ENCODE results near the gene ACSM4. TPM values are rescaled to one million over a fixed set of nuclear protein-coding genes. Genes with fewer than 3 reads are reported as not detected.

The ACSM4 gene
- total and polyA plus RNA-seq, 4 donors, result not detected

GRCh38 chr12:7339675-7340074 lies 35.8 kb downstream of the ACSM4 start:
- Histone ChIP-seq H3K9me3 (ENCODE audit: control insufficient read depth in 4 of 4, insufficient read depth in 3 of 4, low read length in 3 of 4) (peaks cover 0 to 8% (median 2%) of the 10 kb centered on the region in 4 donors), H3K36me3 (ENCODE audit: control insufficient read depth in 4 of 4, insufficient read depth in 4 of 4, low read length in 4 of 4) (no peaks in the 10 kb centered on the region), H3K9ac (ENCODE audit: insufficient read depth in 1 of 2, low read length in 2 of 2) (no peak overlapping the region), H3K4me3 (no peak overlapping the region), H3K27me3 (ENCODE audit: control insufficient read depth in 3 of 3, insufficient read depth in 3 of 3, low read length in 2 of 3) (no peaks in the 10 kb centered on the region), H3K4me1 (ENCODE audit: control insufficient read depth in 5 of 5, insufficient read depth in 5 of 5, low read length in 5 of 5) (no peaks in the 10 kb centered on the region), H3K27ac (ENCODE audit: low read depth in 1 of 2, low read length in 1 of 2) (no peak overlapping the region)
- TF ChIP-seq, protein P1, sequence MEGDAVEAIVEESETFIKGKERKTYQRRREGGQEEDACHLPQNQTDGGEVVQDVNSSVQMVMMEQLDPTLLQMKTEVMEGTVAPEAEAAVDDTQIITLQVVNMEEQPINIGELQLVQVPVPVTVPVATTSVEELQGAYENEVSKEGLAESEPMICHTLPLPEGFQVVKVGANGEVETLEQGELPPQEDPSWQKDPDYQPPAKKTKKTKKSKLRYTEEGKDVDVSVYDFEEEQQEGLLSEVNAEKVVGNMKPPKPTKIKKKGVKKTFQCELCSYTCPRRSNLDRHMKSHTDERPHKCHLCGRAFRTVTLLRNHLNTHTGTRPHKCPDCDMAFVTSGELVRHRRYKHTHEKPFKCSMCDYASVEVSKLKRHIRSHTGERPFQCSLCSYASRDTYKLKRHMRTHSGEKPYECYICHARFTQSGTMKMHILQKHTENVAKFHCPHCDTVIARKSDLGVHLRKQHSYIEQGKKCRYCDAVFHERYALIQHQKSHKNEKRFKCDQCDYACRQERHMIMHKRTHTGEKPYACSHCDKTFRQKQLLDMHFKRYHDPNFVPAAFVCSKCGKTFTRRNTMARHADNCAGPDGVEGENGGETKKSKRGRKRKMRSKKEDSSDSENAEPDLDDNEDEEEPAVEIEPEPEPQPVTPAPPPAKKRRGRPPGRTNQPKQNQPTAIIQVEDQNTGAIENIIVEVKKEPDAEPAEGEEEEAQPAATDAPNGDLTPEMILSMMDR (IDR thresholded peaks at IDR 0.05; ENCODE audit: control extremely low read depth, extremely low read depth), result no peak
- DNase-seq (no peak), ATAC-seq (ENCODE audit: insufficient read depth, low FRiP score) (no peak)
- 74 to 79% methylated on average over 1 of the region's 1 CpG for WGBS, 2 donors

GRCh38 chr12:7344833-7345606 lies 41.1 kb downstream of the ACSM4 start:
- Histone ChIP-seq H3K4me1 (ENCODE audit: control insufficient read depth in 5 of 5, insufficient read depth in 5 of 5, low read length in 5 of 5) (no peaks in the 10 kb centered on the region), H3K9me3 (ENCODE audit: control insufficient read depth in 4 of 4, insufficient read depth in 3 of 4, low read length in 3 of 4) (peaks cover 0 to 11% (median 6%) of the 10 kb centered on the region in 4 donors), H3K36me3 (ENCODE audit: control insufficient read depth in 4 of 4, insufficient read depth in 4 of 4, low read length in 4 of 4) (no peaks in the 10 kb centered on the region), H3K27ac (ENCODE audit: low read depth in 1 of 2, low read length in 1 of 2) (no peak overlapping the region), H3K4me3 (no peak overlapping the region), H3K9ac (ENCODE audit: insufficient read depth in 1 of 2, low read length in 2 of 2) (no peak overlapping the region), H3K27me3 (ENCODE audit: control insufficient read depth in 3 of 3, insufficient read depth in 3 of 3, low read length in 2 of 3) (no peaks in the 10 kb centered on the region)
- DNase-seq, result no peak
- ATAC-seq (ENCODE audit: insufficient read depth, low FRiP score), result no peak
- TF ChIP-seq, protein P1 (IDR thresholded peaks at IDR 0.05; ENCODE audit: control extremely low read depth, extremely low read depth), result no peak

- H3K9me3 ChIP-seq (ENCODE audit: control insufficient read depth in 4 of 4, insufficient read depth in 3 of 4, low read length in 3 of 4), result peaks cover 0 to 11% (median 6%) of the 10 kb centered on the region in 4 donors
- no peaks in the 10 kb centered on the region for H3K4me1 ChIP-seq (ENCODE audit: control insufficient read depth in 5 of 5, insufficient read depth in 5 of 5, low read length in 5 of 5)
- no peak overlapping the region for H3K4me3 ChIP-seq
- ATAC-seq (ENCODE audit: insufficient read depth, low FRiP score) (no peak), DNase-seq (peak in 1 of 3 donors; percentile 6)
- TF ChIP-seq, protein P1 (IDR thresholded peaks at IDR 0.05; ENCODE audit: control extremely low read depth, extremely low read depth), result no peak
- H3K9ac ChIP-seq (ENCODE audit: insufficient read depth in 1 of 2, low read length in 2 of 2), result no peak overlapping the region
- no peaks in the 10 kb centered on the region for H3K27me3 ChIP-seq (ENCODE audit: control insufficient read depth in 3 of 3, insufficient read depth in 3 of 3, low read length in 2 of 3)
- WGBS, 2 donors, result 49 to 72% methylated on average over 6 of the region's 6 CpGs
- no peak overlapping the region for H3K27ac ChIP-seq (ENCODE audit: low read depth in 1 of 2, low read length in 1 of 2)
- no peaks in the 10 kb centered on the region for H3K36me3 ChIP-seq (ENCODE audit: control insufficient read depth in 4 of 4, insufficient read depth in 4 of 4, low read length in 4 of 4)
These were observed 42.8 kb downstream of the ACSM4 start for GRCh38 chr12:7346551-7347225.
